CD14-positive monocyte (primary cell): Measurements from ENCODE around the gene GREM1. TPM values are rescaled to one million over a fixed set of nuclear protein-coding genes. Genes with fewer than 3 reads are reported as not detected.

Source experiments
- DNase-seq, 3 donors: peaks; one replicate each; pipeline ENCODE4 v3.0.0-alpha.2; 2011 to 2022
- H2AFZ ChIP-seq: 2 replicates; pipeline ENCODE4 v1.6.0; 2012; ENCODE audit warnings: mild to moderate bottlenecking, low read depth, low read length, inconsistent platforms; ENCODE audit not compliant: insufficient read depth, poor library complexity, severe bottlenecking
- H3K27ac ChIP-seq, 2 donors: 1 replicate in 1 of 2; 2 replicates in 1 of 2; pipeline ENCODE4 v1.5.1; 2012 to 2013; ENCODE audit warnings: low read length in 2 of 2, control low read depth in 1 of 2, inconsistent platforms in 1 of 2, low read depth in 1 of 2, mild to moderate bottlenecking in 1 of 2
- H3K27me3 ChIP-seq, 2 donors: one replicate each; pipeline versions ENCODE4 v1.6.0 to v1.6.1; 2011 to 2013; ENCODE audit warnings: low read length in 2 of 2; ENCODE audit not compliant: control insufficient read depth in 2 of 2, insufficient read depth in 2 of 2
- H3K36me3 ChIP-seq, 2 donors: replicated peaks in 1 of 2; 1 replicate in 1 of 2; 2 replicates in 1 of 2; pipeline versions ENCODE4 v1.5.1 to v1.6.1; 2012 to 2013; ENCODE audit warnings: low read length in 2 of 2, control low read depth in 1 of 2, inconsistent platforms in 1 of 2, mild to moderate bottlenecking in 1 of 2; ENCODE audit not compliant: insufficient read depth in 2 of 2, control insufficient read depth in 1 of 2
- H3K4me1 ChIP-seq, 2 donors: 1 replicate in 1 of 2; 2 replicates in 1 of 2; pipeline versions ENCODE4 v1.5.1 to v1.6.1; 2012 to 2013; ENCODE audit warnings: low read length in 2 of 2, control low read depth in 1 of 2, inconsistent platforms in 1 of 2, mild to moderate bottlenecking in 1 of 2, moderate library complexity in 1 of 2; ENCODE audit not compliant: insufficient read depth in 2 of 2, control insufficient read depth in 1 of 2
- H3K4me2 ChIP-seq: replicated peaks from 2 replicates; pipeline ENCODE3; 2012; ENCODE audit warnings: low read length, moderate library complexity, mild to moderate bottlenecking; ENCODE audit not compliant: poor library complexity, severe bottlenecking; ENCODE audit errors: extremely low read depth
- H3K4me3 ChIP-seq, 3 experiments: fragments of 200-600 bp in 1 of 3; sonication (generic) in 1 of 3; replicated peaks in 1 of 3; 1 replicate in 2 of 3; 2 replicates in 1 of 3; pipeline ENCODE4 v1.5.1; 2011 to 2013; ENCODE audit warnings: low read length in 3 of 3, mild to moderate bottlenecking in 3 of 3, control low read depth in 2 of 3, low read depth in 2 of 3, inconsistent platforms in 1 of 3, moderate library complexity in 1 of 3
- H3K79me2 ChIP-seq: 2 replicates; pipeline ENCODE4 v1.6.0; 2012; ENCODE audit warnings: mild to moderate bottlenecking, control low read depth, inconsistent platforms, low read length, moderate library complexity; ENCODE audit not compliant: insufficient read depth
- H3K9ac ChIP-seq: 2 replicates; pipeline ENCODE4 v1.6.0; 2017; ENCODE audit warnings: low read length, mild to moderate bottlenecking; ENCODE audit not compliant: insufficient read depth, poor library complexity, severe bottlenecking
- H3K9me3 ChIP-seq, 2 donors: replicated peaks in 1 of 2; 1 replicate in 1 of 2; 2 replicates in 1 of 2; pipeline versions ENCODE4 v1.5.1 to v1.6.1; 2012 to 2013; ENCODE audit warnings: low read length in 2 of 2, control low read depth in 1 of 2; ENCODE audit not compliant: control insufficient read depth in 1 of 2, insufficient read depth in 1 of 2
- H4K20me1 ChIP-seq: 2 replicates; pipeline ENCODE4 v1.6.0; 2012; ENCODE audit warnings: mild to moderate bottlenecking, low read length, control low read depth, moderate library complexity; ENCODE audit not compliant: insufficient read depth
- H3K27ac Mint-ChIP-seq, 7 donors: one replicate each; pipeline ENCODE4 v1.8.0; 2020; ENCODE audit warnings: mild to moderate bottlenecking in 7 of 7, mixed read lengths in 7 of 7, moderate library complexity in 6 of 7, inconsistent platforms in 2 of 7
- H3K27me3 Mint-ChIP-seq, 3 donors: one replicate each; pipeline ENCODE4 v1.8.0; 2021 to 2022; ENCODE audit warnings: low read depth in 3 of 3, mild to moderate bottlenecking in 3 of 3, mixed read lengths in 3 of 3, moderate library complexity in 3 of 3, inconsistent platforms in 1 of 3
- H3K36me3 Mint-ChIP-seq, 2 donors: one replicate each; pipeline ENCODE4 v1.8.0; 2020; ENCODE audit warnings: mixed read lengths in 2 of 2, inconsistent platforms in 1 of 2, mild to moderate bottlenecking in 1 of 2
- H3K4me1 Mint-ChIP-seq: one replicate; pipeline ENCODE4 v1.8.0; 2020; ENCODE audit warnings: mild to moderate bottlenecking, mixed read lengths
- H3K4me3 Mint-ChIP-seq, 2 donors: one replicate each; pipeline ENCODE4 v1.8.0; 2020; ENCODE audit warnings: mild to moderate bottlenecking in 2 of 2, mixed read lengths in 2 of 2, moderate library complexity in 1 of 2
- H3K9me3 Mint-ChIP-seq, 7 donors: one replicate each; pipeline ENCODE4 v1.8.0; 2020 to 2022; ENCODE audit warnings: mixed read lengths in 7 of 7, mild to moderate bottlenecking in 6 of 7, moderate library complexity in 6 of 7, inconsistent platforms in 2 of 7
- WGBS: methylation state at CpG from one replicate; pipeline ENCODE4 v1.1.5; 2013; ENCODE audit warnings: missing lambda C conversion rate; ENCODE audit not compliant: insufficient coverage; 5-methylcytosine and 5-hydroxymethylcytosine counted together
- intact Hi-C, 2 donors: fragments of 100-400 bp; cut with micrococcal nuclease; formaldehyde crosslinking; loops; one replicate each; pipeline versions ENCODE4 v1.15.0 to v1.15.1; 2023
- polyA plus RNA-seq, 3 donors: library from polyadenylated mRNA; depleted of rRNA in 1 of 3; unstranded in 2 of 3; stranded (reverse) in 1 of 3; fragments of 300-500 nt in 2 of 3; fragments of >200 nt in 1 of 3; fragmentation: Illumina TruSeq in 2 of 3; gene quantifications; 1 replicate in 2 of 3; 2 replicates in 1 of 3; pipeline ENCODE4 v1.2.3, GENCODE V29; 2012 to 2021
- TF ChIP-seq, protein P1 (sequence below): fragments of 200-600 bp; IDR thresholded peaks from one replicate; pipeline ENCODE4 v1.8.0; 2022; ENCODE audit warnings: antibody characterized with exemption, mild to moderate bottlenecking

GREM1 gene
- polyA plus RNA-seq, 3 donors: not detected

DNA sequence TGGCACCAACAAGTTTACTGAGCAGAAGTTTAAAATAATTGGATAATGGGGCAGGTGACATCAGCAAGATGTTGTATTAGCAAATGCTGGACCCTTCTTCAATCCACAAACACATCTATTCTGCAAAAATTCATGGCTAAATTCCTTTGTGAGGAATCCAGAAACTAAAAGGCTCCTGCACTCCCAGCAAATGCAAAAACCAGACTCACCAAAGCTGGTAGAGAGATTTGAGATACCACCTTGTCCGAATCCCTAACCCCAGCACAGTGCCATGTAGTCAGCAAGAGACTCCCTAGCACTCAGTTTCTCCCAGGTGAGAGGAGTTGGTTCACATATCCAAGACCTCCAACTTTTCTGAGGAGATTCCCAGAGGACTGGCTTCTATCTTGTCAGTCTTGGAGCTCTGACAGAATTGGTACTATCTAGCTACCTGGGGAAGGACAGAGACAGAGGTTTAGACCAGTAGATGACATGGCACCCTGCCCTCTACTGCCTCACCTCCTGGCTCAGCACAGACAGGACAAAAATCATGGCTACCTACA is 21.8 kb downstream of the GREM1 start:
- H3K4me1 ChIP-seq: no peaks in the 10 kb centered on the region
- H3K27me3 ChIP-seq: no peaks in the 10 kb centered on the region
- no peaks in the 10 kb centered on the region for H3K4me1 Mint-ChIP-seq
- DNase-seq: no peak
- WGBS: no CpG with 5 or more reads among the region's 1 CpG
- peaks cover 0 to 5% of the 10 kb centered on the region in 2 donors for H3K9me3 ChIP-seq
- no peak overlapping the region for H3K27ac Mint-ChIP-seq
- H3K9me3 Mint-ChIP-seq: peaks cover 6 to 19% (median 12%) of the 10 kb centered on the region in 7 donors
- no peaks in the 10 kb centered on the region for H3K36me3 ChIP-seq
- no peak overlapping the region for H3K27ac ChIP-seq
- H4K20me1 ChIP-seq: no peaks in the 10 kb centered on the region
- intact Hi-C loops: no loop called here
- no peaks in the 10 kb centered on the region for H3K36me3 Mint-ChIP-seq
- no peak overlapping the region for H3K4me2 ChIP-seq
- no peak overlapping the region for H2AFZ ChIP-seq
- H3K4me3 Mint-ChIP-seq: no peak overlapping the region
- no peak overlapping the region for H3K4me3 ChIP-seq
- TF ChIP-seq, protein P1, sequence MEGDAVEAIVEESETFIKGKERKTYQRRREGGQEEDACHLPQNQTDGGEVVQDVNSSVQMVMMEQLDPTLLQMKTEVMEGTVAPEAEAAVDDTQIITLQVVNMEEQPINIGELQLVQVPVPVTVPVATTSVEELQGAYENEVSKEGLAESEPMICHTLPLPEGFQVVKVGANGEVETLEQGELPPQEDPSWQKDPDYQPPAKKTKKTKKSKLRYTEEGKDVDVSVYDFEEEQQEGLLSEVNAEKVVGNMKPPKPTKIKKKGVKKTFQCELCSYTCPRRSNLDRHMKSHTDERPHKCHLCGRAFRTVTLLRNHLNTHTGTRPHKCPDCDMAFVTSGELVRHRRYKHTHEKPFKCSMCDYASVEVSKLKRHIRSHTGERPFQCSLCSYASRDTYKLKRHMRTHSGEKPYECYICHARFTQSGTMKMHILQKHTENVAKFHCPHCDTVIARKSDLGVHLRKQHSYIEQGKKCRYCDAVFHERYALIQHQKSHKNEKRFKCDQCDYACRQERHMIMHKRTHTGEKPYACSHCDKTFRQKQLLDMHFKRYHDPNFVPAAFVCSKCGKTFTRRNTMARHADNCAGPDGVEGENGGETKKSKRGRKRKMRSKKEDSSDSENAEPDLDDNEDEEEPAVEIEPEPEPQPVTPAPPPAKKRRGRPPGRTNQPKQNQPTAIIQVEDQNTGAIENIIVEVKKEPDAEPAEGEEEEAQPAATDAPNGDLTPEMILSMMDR: no peak
- H3K9ac ChIP-seq: no peak overlapping the region
- no peaks in the 10 kb centered on the region for H3K79me2 ChIP-seq
- H3K27me3 Mint-ChIP-seq: peaks cover 12 to 15% (median 14%) of the 10 kb centered on the region in 3 donors

DNA sequence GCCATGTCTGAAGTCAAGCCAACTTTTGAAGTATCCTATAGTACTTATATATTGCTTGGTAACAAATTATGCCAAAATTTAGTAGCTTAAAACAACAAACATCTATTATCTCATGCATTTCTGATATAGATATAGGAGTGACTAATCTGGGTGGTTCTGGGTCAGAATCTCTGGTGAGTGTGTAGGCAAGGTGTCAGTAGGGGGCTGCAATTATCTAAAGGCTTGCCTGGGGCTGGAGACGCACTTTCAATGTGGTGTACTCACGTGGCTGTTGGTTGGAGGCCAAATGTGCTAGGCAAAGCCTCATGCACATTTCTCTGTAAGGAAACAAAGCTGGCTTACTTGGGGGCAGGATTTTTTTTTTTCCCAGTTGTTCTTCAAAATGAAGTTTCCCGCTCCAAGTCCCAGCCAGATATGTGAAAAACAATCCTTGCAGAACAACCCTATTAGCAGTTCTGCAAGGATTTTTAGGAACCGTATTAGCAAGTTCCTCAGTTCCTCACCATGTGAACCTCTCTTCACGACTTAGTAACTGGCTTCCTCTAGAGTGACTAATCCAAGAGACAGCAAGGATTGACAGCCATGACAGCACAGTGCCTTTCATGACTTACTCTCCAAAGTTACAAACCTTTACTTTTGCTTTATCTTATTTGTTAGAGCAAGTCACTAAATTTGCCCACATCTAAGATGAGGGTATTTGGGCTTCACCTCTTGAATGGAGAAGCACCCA is 25.8 kb downstream of the GREM1 start:
- H3K27ac ChIP-seq: no peak overlapping the region
- H3K4me2 ChIP-seq: no peak overlapping the region
- H3K4me3 ChIP-seq: no peak overlapping the region
- Mint-ChIP-seq H3K4me1 (no peaks in the 10 kb centered on the region), H3K27me3 (peaks cover 0 to 14% (median 13%) of the 10 kb centered on the region in 3 donors), H3K9me3 (peaks cover 6 to 22% (median 9%) of the 10 kb centered on the region in 7 donors), H3K4me3 (no peak overlapping the region), H3K27ac (no peak overlapping the region), H3K36me3 (no peaks in the 10 kb centered on the region)
- H4K20me1 ChIP-seq: no peaks in the 10 kb centered on the region
- H3K36me3 ChIP-seq: no peaks in the 10 kb centered on the region
- H3K4me1 ChIP-seq: no peaks in the 10 kb centered on the region
- H3K9me3 ChIP-seq: peaks cover 0 to 5% of the 10 kb centered on the region in 2 donors
- TF ChIP-seq, protein P1: no peak
- intact Hi-C loops: no loop called here
- WGBS: 82% methylated on average over 3 of the region's 5 CpGs
- H3K27me3 ChIP-seq: no peaks in the 10 kb centered on the region
- no peak for DNase-seq
- H3K9ac ChIP-seq: no peak overlapping the region
- H3K79me2 ChIP-seq: no peaks in the 10 kb centered on the region
- no peak overlapping the region for H2AFZ ChIP-seq
